Gastroesophageal sphincter (tissue), 3 donors: ENCODE data around the gene LCT.

Source experiments
- POLR2A ChIP-seq, 2 donors: fragments of 450-650 bp; IDR thresholded peaks; one replicate each; pipeline ENCODE4 v1.6.1; 2017; ENCODE audit warnings: antibody characterized with exemption in 2 of 2, mild to moderate bottlenecking in 2 of 2, moderate library complexity in 1 of 2
- POLR2AphosphoS5 ChIP-seq: sonication (generic); formaldehyde crosslinking; IDR thresholded peaks from one replicate; pipeline ENCODE4 v1.6.1; 2017; ENCODE audit warnings: antibody characterized with exemption
- TF ChIP-seq, protein P1 (sequence below), 4 experiments: fragments of 200-600 bp in 2 of 4; fragments of 450-650 bp in 2 of 4; sonication (generic) in 1 of 4; IDR thresholded peaks; one replicate each; pipeline ENCODE4 v1.5.1; 2017 to 2019; ENCODE audit warnings: antibody characterized with exemption in 4 of 4, mild to moderate bottlenecking in 2 of 4, moderate library complexity in 2 of 4

DNA sequence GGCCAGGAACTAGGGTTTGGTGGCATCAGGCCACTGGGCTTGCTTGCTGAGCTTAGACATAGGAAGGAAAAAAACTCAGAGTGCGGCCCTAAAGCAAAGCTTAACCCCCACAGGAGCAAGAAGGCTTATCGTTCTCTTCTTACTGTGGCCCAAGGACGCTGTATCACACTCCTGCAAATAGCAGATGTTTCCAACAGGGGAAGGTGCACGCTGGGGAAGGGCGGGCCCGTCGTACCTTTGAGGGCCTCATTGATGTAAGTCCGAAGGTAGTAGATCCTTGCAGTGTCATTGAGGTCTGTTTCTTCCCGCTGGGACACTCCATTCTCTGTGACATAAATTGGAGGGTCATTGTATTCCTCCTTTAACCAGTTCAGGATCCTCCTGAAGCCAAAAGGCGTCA, 46.6 kb downstream of the LCT start:
- TF ChIP-seq, protein P1, sequence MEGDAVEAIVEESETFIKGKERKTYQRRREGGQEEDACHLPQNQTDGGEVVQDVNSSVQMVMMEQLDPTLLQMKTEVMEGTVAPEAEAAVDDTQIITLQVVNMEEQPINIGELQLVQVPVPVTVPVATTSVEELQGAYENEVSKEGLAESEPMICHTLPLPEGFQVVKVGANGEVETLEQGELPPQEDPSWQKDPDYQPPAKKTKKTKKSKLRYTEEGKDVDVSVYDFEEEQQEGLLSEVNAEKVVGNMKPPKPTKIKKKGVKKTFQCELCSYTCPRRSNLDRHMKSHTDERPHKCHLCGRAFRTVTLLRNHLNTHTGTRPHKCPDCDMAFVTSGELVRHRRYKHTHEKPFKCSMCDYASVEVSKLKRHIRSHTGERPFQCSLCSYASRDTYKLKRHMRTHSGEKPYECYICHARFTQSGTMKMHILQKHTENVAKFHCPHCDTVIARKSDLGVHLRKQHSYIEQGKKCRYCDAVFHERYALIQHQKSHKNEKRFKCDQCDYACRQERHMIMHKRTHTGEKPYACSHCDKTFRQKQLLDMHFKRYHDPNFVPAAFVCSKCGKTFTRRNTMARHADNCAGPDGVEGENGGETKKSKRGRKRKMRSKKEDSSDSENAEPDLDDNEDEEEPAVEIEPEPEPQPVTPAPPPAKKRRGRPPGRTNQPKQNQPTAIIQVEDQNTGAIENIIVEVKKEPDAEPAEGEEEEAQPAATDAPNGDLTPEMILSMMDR (IDR thresholded peaks at IDR 0.05), result no peak
- TF ChIP-seq POLR2AphosphoS5 (no peak), POLR2A (IDR thresholded peaks at IDR 0.05) (no peak)
